Common myeloid progenitor, CD34-positive (primary cell): Measurements from ENCODE around the gene KAZN.

Experiments
- CTCF ChIA-PET: fragments of 350-600 bp; sonication (Branson Sonifier 250); formaldehyde crosslinking; loops from one replicate; lab custom pipeline; 2021; ENCODE audit warnings: antibody characterized with exemption; lab: Charles Lee
- POLR2A ChIA-PET: fragments of 350-600 bp; sonication (Branson Sonifier 250); formaldehyde crosslinking; loops from one replicate; lab custom pipeline; 2021; ENCODE audit warnings: antibody characterized with exemption; lab: Charles Lee
- DNase-seq, 3 donors: peaks; one replicate each; pipeline versions ENCODE4 v3.0.0 to v3.0.0-alpha.2; 2013
- H3K27ac ChIP-seq, 2 experiments: 1 replicate in 1 of 2; 2 replicates in 1 of 2; pipeline ENCODE4 v1.7.0; 2013; ENCODE audit warnings: inconsistent platforms in 2 of 2, low read length in 2 of 2, mild to moderate bottlenecking in 2 of 2, low read depth in 1 of 2, moderate library complexity in 1 of 2; ENCODE audit not compliant: severe bottlenecking in 2 of 2, insufficient read depth in 1 of 2, poor library complexity in 1 of 2
- H3K27me3 ChIP-seq, 5 experiments: replicated peaks in 2 of 5; 1 replicate in 3 of 5; 2 replicates in 2 of 5; pipeline versions ENCODE4 v1.6.1 to v1.7.0; 2013; ENCODE audit warnings: low read length in 4 of 5, mild to moderate bottlenecking in 2 of 5, moderate library complexity in 2 of 5, inconsistent platforms in 1 of 5; ENCODE audit not compliant: insufficient read depth in 5 of 5, control insufficient read depth in 4 of 5
- H3K36me3 ChIP-seq, 4 experiments: 1 replicate in 2 of 4; 2 replicates in 2 of 4; pipeline versions ENCODE4 v1.6.1 to v1.7.0; 2013; ENCODE audit warnings: low read length in 3 of 4, control low read depth in 1 of 4, mild to moderate bottlenecking in 1 of 4; ENCODE audit not compliant: control insufficient read depth in 4 of 4, insufficient read depth in 4 of 4
- H3K4me1 ChIP-seq, 4 experiments: 1 replicate in 3 of 4; 2 replicates in 1 of 4; pipeline versions ENCODE4 v1.6.1 to v1.7.1; 2013; ENCODE audit warnings: low read length in 3 of 4, mild to moderate bottlenecking in 3 of 4, control low read depth in 1 of 4, inconsistent platforms in 1 of 4, moderate library complexity in 1 of 4; ENCODE audit not compliant: control insufficient read depth in 4 of 4, insufficient read depth in 4 of 4; ENCODE audit errors: control extremely low read depth in 1 of 4
- H3K4me3 ChIP-seq, 7 experiments: 1 replicate in 4 of 7; 2 replicates in 3 of 7; pipeline versions ENCODE4 v1.5.1 to v1.7.0; 2013; ENCODE audit warnings: mild to moderate bottlenecking in 7 of 7, low read length in 6 of 7, moderate library complexity in 6 of 7, inconsistent platforms in 2 of 7, low read depth in 2 of 7, control low read depth in 1 of 7; ENCODE audit not compliant: insufficient read depth in 4 of 7, control insufficient read depth in 1 of 7; ENCODE audit errors: extremely low read depth in 1 of 7
- H3K9me3 ChIP-seq, 5 experiments: 1 replicate in 4 of 5; 2 replicates in 1 of 5; pipeline versions ENCODE4 v1.6.1 to v1.7.1; 2013; ENCODE audit warnings: low read length in 4 of 5, mild to moderate bottlenecking in 2 of 5, inconsistent platforms in 1 of 5, low read depth in 1 of 5, moderate library complexity in 1 of 5; ENCODE audit not compliant: control insufficient read depth in 4 of 5, insufficient read depth in 2 of 5; ENCODE audit errors: control extremely low read depth in 1 of 5
- WGBS: methylation state at CpG from one replicate; pipeline ENCODE4 v1.1.5; 2013; ENCODE audit not compliant: insufficient coverage; 5-methylcytosine and 5-hydroxymethylcytosine counted together

The KAZN gene

DNA sequence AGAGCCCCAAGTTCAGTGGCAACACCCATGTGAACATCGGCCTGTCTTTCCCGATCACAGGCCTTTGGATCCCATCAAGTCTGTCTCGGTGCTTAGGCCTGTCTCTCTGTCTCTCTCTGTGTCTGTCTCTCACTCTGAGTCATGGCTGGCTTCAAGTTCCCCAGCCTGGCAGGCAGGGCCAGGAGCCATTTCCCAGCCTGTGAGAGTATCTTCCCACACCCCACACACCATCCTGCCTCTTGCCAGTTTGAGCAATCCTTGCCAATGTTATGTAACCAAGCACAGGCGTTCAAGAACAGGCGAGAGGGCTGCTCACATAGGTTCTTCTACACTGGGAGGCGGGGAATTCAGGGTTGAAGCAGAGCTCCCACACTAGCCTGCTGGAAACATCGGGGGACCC lies 485.1 kb downstream of the KAZN start:
- WGBS: 94% methylated on average over 6 of the region's 7 CpGs
- Histone ChIP-seq H3K4me3 (no peak overlapping the region), H3K9me3 (no peaks in the 10 kb centered on the region), H3K36me3 (no peaks in the 10 kb centered on the region), H3K27me3 (no peaks in the 10 kb centered on the region), H3K4me1 (peaks cover 0 to 3% (median under 1%) of the 10 kb centered on the region in 4 experiments), H3K27ac (no peak overlapping the region)
- no peak for DNase-seq
- ChIA-PET CTCF (interaction anchor here (0.7 kb wide), 1 partner anchor 600 kb away, joined by 3 read pairs; no protein-coding TSS in a partner anchor), POLR2A (no interaction called here)

GRCh38 chr1:15088281-15088971 lies 489.9 kb downstream of the KAZN start:
- POLR2A ChIA-PET: no interaction called here
- WGBS: 90% methylated on average over 11 of the region's 16 CpGs
- H3K27ac ChIP-seq: no peak overlapping the region

DNA sequence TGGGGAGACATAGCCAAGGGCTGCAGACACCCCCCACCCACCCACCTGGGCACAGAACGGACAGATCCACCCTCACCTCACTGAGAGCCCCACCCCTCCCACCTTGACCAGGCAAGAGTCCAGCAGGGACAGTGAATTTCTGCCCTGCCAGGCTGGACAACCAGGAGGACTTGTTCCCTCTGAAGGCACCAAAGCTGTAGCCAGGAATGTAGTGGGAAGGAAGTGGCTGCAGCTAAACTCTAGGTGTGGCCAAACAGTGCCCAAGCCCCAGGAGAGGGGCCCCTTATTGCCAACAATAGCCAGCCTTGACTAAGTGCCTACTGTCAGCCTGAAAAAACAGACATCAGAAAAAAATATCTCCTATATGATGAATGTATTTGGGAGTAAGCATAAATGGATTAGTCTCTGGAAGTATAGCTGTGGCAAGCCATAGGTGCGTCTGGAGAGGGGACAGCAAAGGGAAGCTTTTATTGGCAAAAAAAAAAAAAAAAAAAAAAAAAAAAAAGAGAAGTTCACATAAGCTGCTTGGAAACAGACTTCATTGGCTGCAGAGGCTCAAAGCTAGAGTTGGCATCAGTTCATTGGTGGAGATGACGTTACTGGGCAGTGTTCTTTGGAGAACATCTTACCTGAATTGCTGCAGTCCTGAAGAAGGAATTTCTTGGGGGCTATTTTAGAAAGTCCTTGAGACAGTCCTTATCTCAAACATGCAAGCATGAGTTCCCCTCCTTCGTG lies 490.9 kb downstream of the KAZN start:
- WGBS: 6% methylated on average over 3 of the region's 4 CpGs
- peak overlapping the region in 1 of 2 experiments; percentile 25 for H3K27ac ChIP-seq
- no peaks in the 10 kb centered on the region for H3K9me3 ChIP-seq
- peak overlapping the region in 4 of 7 experiments; percentile 10 to 54 (median 31) for H3K4me3 ChIP-seq
- DNase-seq: peak; percentile 77 to 83 (median 82)
- ChIA-PET POLR2A (interaction anchor here (0.8 to 2.1 kb wide), 2 partner anchors 13 to 1340 kb away, joined by 3 to 10 read pairs; no protein-coding TSS in a partner anchor), CTCF (interaction anchor here (0.6 to 2.6 kb wide), 8 partner anchors 9 to 167 kb away, joined by 3 to 9 read pairs (median 5); no protein-coding TSS in a partner anchor)
- no peaks in the 10 kb centered on the region for H3K36me3 ChIP-seq
- peaks cover 4 to 25% (median 19%) of the 10 kb centered on the region in 4 experiments for H3K4me1 ChIP-seq
- no peaks in the 10 kb centered on the region for H3K27me3 ChIP-seq

More at GRCh38 chr1:15088281-15088971, 489.9 kb downstream of the KAZN start:
- no peaks in the 10 kb centered on the region for H3K9me3 ChIP-seq
- H3K4me3 ChIP-seq: no peak overlapping the region
- peaks cover 4 to 25% (median 19%) of the 10 kb centered on the region in 4 experiments for H3K4me1 ChIP-seq
- CTCF ChIA-PET: interaction anchor here (0.9 to 2.6 kb wide), 5 partner anchors 8 to 21 kb away, joined by 3 to 9 read pairs (median 3); no protein-coding TSS in a partner anchor
- no peaks in the 10 kb centered on the region for H3K27me3 ChIP-seq
- DNase-seq: no peak
- no peaks in the 10 kb centered on the region for H3K36me3 ChIP-seq

- peak overlapping the region in 3 of 7 experiments; percentile 28 to 54 (median 41) for H3K4me3 ChIP-seq
- no peaks in the 10 kb centered on the region for H3K36me3 ChIP-seq
- ChIA-PET CTCF (interaction anchor here (1.2 to 2.6 kb wide), 5 partner anchors 8 to 28 kb away, joined by 4 to 9 read pairs (median 5); no protein-coding TSS in a partner anchor), POLR2A (interaction anchor here (2.1 kb wide), 1 partner anchor 14 kb away, joined by 10 read pairs; no protein-coding TSS in a partner anchor)
- H3K27ac ChIP-seq: peak overlapping the region in 1 of 2 experiments; percentile 61
- no peaks in the 10 kb centered on the region for H3K27me3 ChIP-seq
- 7% methylated on average over 13 of the region's 13 CpGs for WGBS
- no peaks in the 10 kb centered on the region for H3K9me3 ChIP-seq
- peaks cover 4 to 25% (median 19%) of the 10 kb centered on the region in 4 experiments for H3K4me1 ChIP-seq
- peak; percentile 45 to 82 (median 75) for DNase-seq
Observed at GRCh38 chr1:15090373-15090772, 491.9 kb downstream of the KAZN start.

- Histone ChIP-seq H3K27me3 (no peaks in the 10 kb centered on the region), H3K4me3 (no peak overlapping the region), H3K4me1 (peaks cover 4 to 20% (median 19%) of the 10 kb centered on the region in 4 experiments), H3K36me3 (no peaks in the 10 kb centered on the region), H3K9me3 (no peaks in the 10 kb centered on the region), H3K27ac (no peak overlapping the region)
- 99% methylated on average over 16 of the region's 16 CpGs for WGBS
- no peak for DNase-seq
- POLR2A ChIA-PET: no interaction called here
- CTCF ChIA-PET: interaction anchor here (0.6 to 2.0 kb wide), 2 partner anchors 16 to 58 kb away, joined by 3 to 5 read pairs; no protein-coding TSS in a partner anchor
Observed at GRCh38 chr1:15094056-15094455, 495.6 kb downstream of the KAZN start.

DNA sequence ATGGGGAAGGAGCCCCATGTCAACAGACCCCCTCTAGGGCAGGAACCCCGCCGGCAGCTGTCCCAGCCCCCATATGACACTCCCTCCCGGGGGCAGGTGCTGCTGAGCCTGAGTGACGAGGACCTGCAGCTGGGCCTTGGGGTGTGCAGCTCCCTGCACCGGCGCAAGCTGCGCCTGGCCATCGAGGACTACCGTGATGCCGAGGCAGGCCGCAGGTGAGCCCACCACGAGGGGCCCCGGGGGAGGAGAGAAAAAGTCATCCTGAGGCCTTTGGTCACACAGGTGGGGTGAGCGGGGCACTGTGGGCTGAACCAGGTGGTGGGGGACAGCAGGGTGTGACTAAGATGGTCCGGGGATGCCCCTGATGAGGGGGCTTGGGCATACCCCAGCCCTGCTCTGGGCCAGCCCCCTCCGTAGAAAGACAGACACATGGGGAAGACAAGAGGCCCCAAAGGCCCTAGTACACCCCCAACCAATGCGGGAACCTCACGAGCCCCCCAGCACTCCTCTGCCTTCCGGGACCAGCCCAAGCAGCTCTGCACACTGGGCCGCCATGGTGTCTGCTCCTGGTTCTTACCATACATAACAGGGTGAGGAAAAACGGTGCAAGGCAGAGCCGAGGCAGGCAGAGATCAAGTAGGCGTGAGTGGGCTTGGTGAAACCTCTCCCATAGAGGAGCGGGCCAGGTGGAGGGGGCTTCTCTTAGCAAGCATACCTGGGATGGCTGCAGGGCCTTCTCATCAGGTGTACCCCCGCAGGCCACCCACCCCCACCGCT lies 496.4 kb downstream of the KAZN start:
- Histone ChIP-seq H3K27ac (no peak overlapping the region), H3K9me3 (no peaks in the 10 kb centered on the region), H3K36me3 (no peaks in the 10 kb centered on the region), H3K4me3 (no peak overlapping the region), H3K4me1 (peaks cover 2 to 12% (median 10%) of the 10 kb centered on the region in 4 experiments), H3K27me3 (peaks cover 0 to 1% (median 0%) of the 10 kb centered on the region in 5 experiments)
- ChIA-PET CTCF (interaction anchor here (2.0 kb wide), 1 partner anchor 59 kb away, joined by 5 read pairs; no protein-coding TSS in a partner anchor), POLR2A (no interaction called here)
- 98% methylated on average over 21 of the region's 26 CpGs for WGBS
- no peak for DNase-seq
